Measurements from ENCODE around the gene LHPP.

DNA sequence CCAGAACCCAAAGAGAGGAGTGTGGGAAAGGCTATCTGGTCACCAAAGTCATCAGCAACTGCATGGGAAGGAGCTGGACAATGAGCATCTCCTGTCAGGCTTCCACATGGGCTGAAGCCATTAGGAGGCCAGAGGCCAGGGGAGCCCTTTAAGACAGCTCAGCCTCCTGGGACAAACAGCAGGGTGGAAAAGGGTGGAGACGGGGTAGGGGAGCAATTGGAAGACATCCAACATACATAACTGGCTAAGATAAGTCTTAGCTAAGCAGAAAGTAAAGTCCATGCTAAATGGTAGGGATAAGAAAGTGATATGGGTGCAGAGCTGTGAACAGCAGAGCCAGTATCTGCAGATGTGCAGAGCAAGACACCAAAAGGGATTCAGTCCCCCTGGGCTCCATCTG is 41.4 kb upstream of the LHPP start:
- TF ChIP-seq EP300 (IDR thresholded peaks at IDR 0.05) (no peak), POLR2A (IDR thresholded peaks at IDR 0.05) (no peak), POLR2AphosphoS5 (IDR thresholded peaks at IDR 0.05) (no peak)
- TF ChIP-seq, protein P1, sequence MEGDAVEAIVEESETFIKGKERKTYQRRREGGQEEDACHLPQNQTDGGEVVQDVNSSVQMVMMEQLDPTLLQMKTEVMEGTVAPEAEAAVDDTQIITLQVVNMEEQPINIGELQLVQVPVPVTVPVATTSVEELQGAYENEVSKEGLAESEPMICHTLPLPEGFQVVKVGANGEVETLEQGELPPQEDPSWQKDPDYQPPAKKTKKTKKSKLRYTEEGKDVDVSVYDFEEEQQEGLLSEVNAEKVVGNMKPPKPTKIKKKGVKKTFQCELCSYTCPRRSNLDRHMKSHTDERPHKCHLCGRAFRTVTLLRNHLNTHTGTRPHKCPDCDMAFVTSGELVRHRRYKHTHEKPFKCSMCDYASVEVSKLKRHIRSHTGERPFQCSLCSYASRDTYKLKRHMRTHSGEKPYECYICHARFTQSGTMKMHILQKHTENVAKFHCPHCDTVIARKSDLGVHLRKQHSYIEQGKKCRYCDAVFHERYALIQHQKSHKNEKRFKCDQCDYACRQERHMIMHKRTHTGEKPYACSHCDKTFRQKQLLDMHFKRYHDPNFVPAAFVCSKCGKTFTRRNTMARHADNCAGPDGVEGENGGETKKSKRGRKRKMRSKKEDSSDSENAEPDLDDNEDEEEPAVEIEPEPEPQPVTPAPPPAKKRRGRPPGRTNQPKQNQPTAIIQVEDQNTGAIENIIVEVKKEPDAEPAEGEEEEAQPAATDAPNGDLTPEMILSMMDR (IDR thresholded peaks at IDR 0.05), result no peak
